GM12878 (cell line): ENCODE measurements around the gene CCNB1. TPM values are rescaled to one million over a fixed set of nuclear protein-coding genes. Genes with fewer than 3 reads are reported as not detected.

Experiments
- ASH2L ChIP-seq: fragments of 300-600, 200-600 bp; sonication (generic); IDR thresholded peaks from 2 replicates; pipeline ENCODE4 v1.6.1; 2017; ENCODE audit warnings: low read depth, mild to moderate bottlenecking, borderline replicate concordance
- ATF7 ChIP-seq: fragments of 450-650 bp; IDR thresholded peaks from 2 replicates; pipeline ENCODE4 v1.6.1; 2016; ENCODE audit warnings: low read depth, mild to moderate bottlenecking
- BACH1 ChIP-seq: fragments of 450-650 bp; IDR thresholded peaks from 2 replicates; pipeline ENCODE4 v1.6.1; 2017; ENCODE audit warnings: mild to moderate bottlenecking, borderline replicate concordance
- CHD4 ChIP-seq: fragments of 200-600 bp; sonication (generic); IDR thresholded peaks from 2 replicates; pipeline ENCODE4 v1.6.1; 2016; ENCODE audit warnings: mild to moderate bottlenecking
- CREB1 ChIP-seq: IDR thresholded peaks from 2 replicates; pipeline ENCODE4 v1.6.1; 2012; ENCODE audit warnings: low read depth, mild to moderate bottlenecking, inconsistent platforms
- CREM ChIP-seq: IDR thresholded peaks from 2 replicates; pipeline ENCODE4 v1.6.1; 2014; ENCODE audit warnings: antibody characterized with exemption, low read depth
- FOXK2 ChIP-seq: fragments of 450-650 bp; IDR thresholded peaks from 2 replicates; pipeline ENCODE4 v1.6.1; 2017; ENCODE audit warnings: mild to moderate bottlenecking, moderate library complexity
- HDGF ChIP-seq: fragments of 450-650 bp; IDR thresholded peaks from 2 replicates; pipeline ENCODE4 v1.6.1; 2016; ENCODE audit warnings: antibody characterized with exemption
- KLF5 ChIP-seq: fragments of 450-650 bp; IDR thresholded peaks from 2 replicates; pipeline ENCODE4 v1.6.1; 2014; ENCODE audit warnings: mild to moderate bottlenecking; ENCODE audit not compliant: partially characterized antibody
- MEF2B ChIP-seq: fragments of 450-650 bp; IDR thresholded peaks from 2 replicates; pipeline ENCODE4 v1.6.1; 2018; ENCODE audit warnings: mild to moderate bottlenecking, moderate library complexity; ENCODE audit not compliant: partially characterized antibody, poor library complexity, severe bottlenecking
- NR2C2 ChIP-seq: IDR thresholded peaks from 2 replicates; pipeline ENCODE4 v1.6.1; 2011; ENCODE audit warnings: borderline replicate concordance, low read depth; ENCODE audit not compliant: control insufficient read depth, insufficient read length
- PML ChIP-seq: IDR thresholded peaks from 2 replicates; pipeline ENCODE4 v1.6.1; 2012; ENCODE audit warnings: low read length, inconsistent platforms
- RBBP5 ChIP-seq: fragments of 200-600 bp; sonication (generic); conservative IDR thresholded peaks from 2 replicates; pipeline ENCODE4 v1.6.1; 2016
- RELA ChIP-seq: fragments of 450-650 bp; IDR thresholded peaks from 2 replicates; pipeline ENCODE4 v1.8.0; 2014; ENCODE audit warnings: borderline replicate concordance; ENCODE audit not compliant: partially characterized antibody
- SMAD5 ChIP-seq: IDR thresholded peaks from 2 replicates; pipeline ENCODE4 v1.6.1; 2016; ENCODE audit warnings: antibody characterized with exemption, low read depth
- SUPT20H ChIP-seq: IDR thresholded peaks from 2 replicates; pipeline ENCODE4 v1.6.1; 2011; ENCODE audit warnings: low read depth, mild to moderate bottlenecking, low read length, moderate library complexity, borderline replicate concordance; ENCODE audit not compliant: control insufficient read depth
- SUZ12 ChIP-seq: fragments of 200-600 bp; sonication (generic); IDR thresholded peaks from one replicate; pipeline ENCODE4 v1.6.1; 2018; ENCODE audit warnings: antibody characterized with exemption, mild to moderate bottlenecking; ENCODE audit not compliant: unreplicated experiment
- ZBTB4 ChIP-seq: fragments of 450-650 bp; formaldehyde crosslinking; IDR thresholded peaks from 2 replicates; pipeline ENCODE4 v1.4.0; 2022; ENCODE audit warnings: mild to moderate bottlenecking, moderate library complexity
- ZSCAN29 ChIP-seq: fragments of 450-650 bp; IDR thresholded peaks from 2 replicates; pipeline ENCODE4 v1.6.1; 2017; ENCODE audit warnings: mild to moderate bottlenecking, moderate library complexity
- polyA plus RNA-seq, 11 experiments: library from polyadenylated mRNA; depleted of rRNA in 4 of 11; unstranded in 6 of 11; stranded (reverse) in 5 of 11; fragments of >200 nt; fragmentation: Nextera tagmentation in 4 of 11; fragmentation: Illumina TruSeq in 1 of 11; extraction: Ambion mirVana in 4 of 11; extraction: Trizol in 1 of 11; gene quantifications; 1 replicate in 1 of 11; 2 replicates in 10 of 11; pipeline versions ENCODE4 v1.2.1 to v1.2.3, GENCODE V29; 2011 to 2016; ENCODE audit warnings: inconsistent platforms in 2 of 11, missing spikeins in 2 of 11, low read depth in 1 of 11
- total RNA-seq, 4 experiments: library from RNA; depleted of rRNA in 3 of 4; stranded (reverse); fragments of >200 nt in 3 of 4; fragmentation: Illumina TruSeq in 1 of 4; extraction: Trizol in 1 of 4; gene quantifications; 2 replicates each; pipeline versions ENCODE4 v1.2.1 to v1.2.3, GENCODE V29; 2013 to 2021

Gene CCNB1
- total and polyA plus RNA-seq, 10 of the 15 experiments (the other 5 are each of a cell fraction or from before 2014, with no cell fraction given), result 148 to 403 (median 210) TPM

DNA sequence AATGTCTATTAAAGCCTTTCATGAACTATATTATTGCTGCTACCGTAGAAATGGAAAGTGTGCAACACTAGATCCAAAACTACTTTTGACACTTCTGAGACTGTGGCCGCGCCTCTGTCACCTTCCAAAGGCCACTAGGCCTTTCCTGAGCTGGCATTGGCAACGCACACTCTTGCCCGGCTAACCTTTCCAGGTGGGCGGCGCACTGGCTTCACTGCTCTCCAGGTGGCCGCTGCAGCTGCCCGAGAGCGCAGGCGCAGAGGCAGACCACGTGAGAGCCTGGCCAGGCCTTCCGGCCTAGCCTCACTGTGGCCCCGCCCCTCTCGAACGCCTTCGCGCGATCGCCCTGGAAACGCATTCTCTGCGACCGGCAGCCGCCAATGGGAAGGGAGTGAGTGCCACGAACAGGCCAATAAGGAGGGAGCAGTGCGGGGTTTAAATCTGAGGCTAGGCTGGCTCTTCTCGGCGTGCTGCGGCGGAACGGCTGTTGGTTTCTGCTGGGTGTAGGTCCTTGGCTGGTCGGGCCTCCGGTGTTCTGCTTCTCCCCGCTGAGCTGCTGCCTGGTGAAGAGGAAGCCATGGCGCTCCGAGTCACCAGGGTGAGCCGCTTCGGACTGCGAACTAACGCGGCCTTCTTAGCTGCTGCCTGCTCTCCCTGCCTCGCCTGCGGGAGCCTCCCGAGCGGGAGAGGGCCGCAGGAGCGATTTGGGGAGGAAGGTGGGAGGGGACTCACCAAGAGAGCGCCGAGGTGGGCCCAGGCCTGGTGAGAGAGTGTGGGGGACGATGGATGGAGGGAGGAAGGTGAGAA lies at the start of gene CCNB1 (continued):
- TF ChIP-seq BACH1, result peak; percentile 39; the same call in 1 of the 2 replicates
- no peak for TF ChIP-seq RELA
- TF ChIP-seq CREM, result no peak; the same call in 1 of the 2 replicates
- peak; percentile 50; the same call in 1 of the 2 replicates for TF ChIP-seq PML
- TF ChIP-seq RBBP5, result no peak
- peak; percentile 38; the same call in 1 of the 2 replicates for TF ChIP-seq HDGF
- TF ChIP-seq CREB1, result peak; percentile 81
- no peak for TF ChIP-seq SUPT20H
- TF ChIP-seq MEF2B, result no peak
- peak; percentile 20 for TF ChIP-seq KLF5
- TF ChIP-seq NR2C2, result no peak
- no peak for TF ChIP-seq ASH2L
- no peak for TF ChIP-seq SUZ12
- no peak for TF ChIP-seq ZSCAN29
- no peak for TF ChIP-seq ZBTB4 (CRISPR knock-in tag)
- no peak for TF ChIP-seq CHD4
- TF ChIP-seq FOXK2, result no peak
- TF ChIP-seq SMAD5, result 0 out of 2 replicates have a peak, but pooled peaks have one; percentile 36
- TF ChIP-seq ATF7, result no peak
- TF ChIP-seq, all 136 proteins: peak for 50
